HG03280 (cell line): ENCODE measurements around the gene NR1I3.

ENCODE experiments used
- ATAC-seq: cut with Tn5 transposase; IDR thresholded peaks from one replicate; pipeline ENCODE4 v1.9.1; 2021; ENCODE audit warnings: mild to moderate bottlenecking, moderate library complexity; ENCODE audit not compliant: unreplicated experiment

Gene NR1I3

GRCh38 chr1:161219078-161219892 lies 18.7 kb downstream of the NR1I3 start:
- ATAC-seq = no peak

DNA sequence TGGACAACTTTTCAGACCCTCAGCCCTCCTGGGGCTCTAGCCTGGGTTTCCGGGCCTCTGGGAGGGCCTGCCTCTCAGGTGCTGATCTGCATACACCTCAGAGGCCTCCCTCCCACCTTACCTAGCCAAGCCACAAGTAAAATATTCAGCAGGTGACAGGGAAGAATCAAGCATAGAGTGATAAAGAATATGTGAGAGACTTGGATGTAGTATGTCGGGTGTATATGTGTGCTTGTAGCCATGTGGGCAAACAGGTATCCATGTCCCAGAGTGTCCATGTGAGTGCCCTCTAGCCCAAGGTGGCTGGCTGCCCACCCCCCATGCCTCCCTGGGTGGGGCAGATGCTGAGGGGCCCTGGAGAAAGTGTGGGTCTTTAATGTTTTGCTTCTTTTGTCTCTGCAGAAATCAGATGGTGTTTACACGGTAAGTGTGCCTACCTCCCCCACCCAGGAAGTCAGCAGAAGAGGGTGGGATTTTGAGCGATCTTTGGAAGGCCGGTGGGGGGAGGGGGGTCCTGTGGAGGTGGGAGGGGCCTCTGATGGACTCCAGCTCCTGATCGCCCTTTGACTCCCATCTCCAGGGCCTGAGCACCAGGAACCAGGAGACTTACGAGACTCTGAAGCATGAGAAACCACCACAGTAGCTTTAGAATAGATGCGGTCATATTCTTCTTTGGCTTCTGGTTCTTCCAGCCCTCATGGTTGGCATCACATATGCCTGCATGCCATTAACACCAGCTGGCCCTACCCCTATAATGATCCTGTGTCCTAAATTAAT lies 19.5 kb downstream of the NR1I3 start:
- no peak for ATAC-seq

DNA sequence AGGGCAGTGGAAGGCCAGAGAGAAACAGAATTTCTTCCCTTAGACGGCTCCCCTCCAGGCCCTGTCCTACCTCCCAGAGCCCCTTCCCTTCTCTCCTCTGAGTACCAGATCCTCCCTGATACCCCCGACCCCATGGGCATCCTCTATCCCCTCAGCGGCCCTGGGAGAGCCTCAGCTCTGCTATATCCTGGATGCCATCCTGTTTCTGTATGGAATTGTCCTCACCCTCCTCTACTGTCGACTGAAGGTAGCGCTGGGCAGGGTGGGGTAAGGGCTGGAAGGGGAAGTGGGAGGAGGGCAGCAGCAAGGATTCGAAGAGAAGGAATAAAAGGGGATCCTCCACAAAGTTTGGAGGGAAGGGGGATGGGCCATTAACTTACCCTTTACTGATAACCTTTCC lies 20.2 kb downstream of the NR1I3 start:
- ATAC-seq = no peak

DNA sequence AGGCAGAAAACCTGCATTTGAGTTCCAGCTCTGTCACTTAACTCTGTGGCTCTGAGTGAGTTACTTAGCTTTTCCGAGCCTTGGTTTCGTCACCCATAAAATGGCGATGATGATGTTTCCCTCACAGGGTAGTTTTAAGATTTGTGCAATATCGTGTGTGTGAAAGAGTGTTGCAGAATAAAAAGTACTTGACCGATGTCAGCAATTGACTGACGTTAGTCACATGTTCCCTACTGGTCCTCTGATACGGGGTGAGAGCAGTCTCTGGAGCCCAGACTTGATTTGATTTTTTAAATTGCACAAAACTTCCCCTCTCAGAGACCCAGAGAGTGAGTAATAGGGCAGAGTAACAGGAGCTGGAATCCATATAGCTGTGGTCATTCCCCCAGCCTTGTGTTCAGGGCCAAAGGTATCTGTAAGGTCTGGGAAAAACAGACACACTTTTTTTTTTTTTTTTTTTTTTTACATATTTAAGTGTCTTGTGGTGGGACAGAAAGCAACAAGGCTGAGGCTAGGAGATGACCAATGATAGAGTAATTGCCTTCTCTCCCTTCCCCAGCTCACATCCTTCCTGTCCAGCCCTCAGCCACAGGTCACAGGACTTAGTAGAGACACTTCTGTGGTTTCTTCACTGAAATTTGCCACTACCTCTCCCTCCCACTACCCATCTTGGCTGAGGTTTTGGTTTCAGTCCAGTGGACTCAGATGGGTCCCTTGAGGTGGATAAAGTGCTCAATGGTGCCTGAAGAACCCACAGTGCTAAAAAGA lies 20.9 kb downstream of the NR1I3 start:
- peak; percentile 70 for ATAC-seq

DNA sequence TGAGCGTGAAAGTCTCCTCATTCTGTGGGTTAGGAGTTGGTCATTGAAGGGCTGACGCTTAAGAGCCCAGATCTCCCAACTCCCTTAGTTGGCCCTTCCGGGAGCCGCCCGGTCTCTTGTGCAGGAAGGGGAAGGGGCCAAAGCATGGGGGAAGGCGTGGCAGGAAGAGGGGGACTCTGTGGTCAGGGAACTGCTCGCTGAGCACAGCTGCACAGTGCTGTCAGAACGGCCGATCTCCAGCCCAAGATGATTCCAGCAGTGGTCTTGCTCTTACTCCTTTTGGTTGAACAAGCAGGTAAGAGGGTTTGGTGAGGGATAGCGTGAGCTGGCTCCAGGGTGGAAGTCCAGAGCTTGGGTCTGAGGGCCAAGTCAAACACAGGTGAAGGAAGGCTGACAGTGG lies 22.9 kb downstream of the NR1I3 start, which contains the start of gene FCER1G:
TSS of gene FCER1G (plus strand) at position 220 of the 400 bp plus-strand sequence. CDS start at position 247, 27 bp downstream.
- ATAC-seq = no peak

DNA sequence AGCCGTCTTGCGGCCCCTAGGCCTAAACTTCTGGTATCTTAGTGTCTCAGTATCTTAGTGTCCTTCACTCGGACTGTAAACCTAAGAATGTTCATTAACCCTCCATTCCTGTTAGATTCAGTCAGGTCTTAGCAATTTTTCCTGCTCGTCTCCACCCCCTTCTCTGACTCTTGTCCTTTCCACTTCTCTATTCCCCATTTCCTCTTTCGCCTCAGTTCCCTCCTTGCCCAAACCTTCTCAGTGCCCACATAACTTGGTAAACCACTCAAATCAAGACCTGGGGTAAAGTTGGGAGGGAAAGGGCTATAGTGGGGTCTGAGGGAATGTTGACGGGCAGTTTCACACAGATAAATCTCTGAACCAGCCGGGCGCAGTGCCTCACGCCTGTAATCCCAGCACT lies 23.6 kb downstream of the NR1I3 start:
- ATAC-seq = no peak

DNA sequence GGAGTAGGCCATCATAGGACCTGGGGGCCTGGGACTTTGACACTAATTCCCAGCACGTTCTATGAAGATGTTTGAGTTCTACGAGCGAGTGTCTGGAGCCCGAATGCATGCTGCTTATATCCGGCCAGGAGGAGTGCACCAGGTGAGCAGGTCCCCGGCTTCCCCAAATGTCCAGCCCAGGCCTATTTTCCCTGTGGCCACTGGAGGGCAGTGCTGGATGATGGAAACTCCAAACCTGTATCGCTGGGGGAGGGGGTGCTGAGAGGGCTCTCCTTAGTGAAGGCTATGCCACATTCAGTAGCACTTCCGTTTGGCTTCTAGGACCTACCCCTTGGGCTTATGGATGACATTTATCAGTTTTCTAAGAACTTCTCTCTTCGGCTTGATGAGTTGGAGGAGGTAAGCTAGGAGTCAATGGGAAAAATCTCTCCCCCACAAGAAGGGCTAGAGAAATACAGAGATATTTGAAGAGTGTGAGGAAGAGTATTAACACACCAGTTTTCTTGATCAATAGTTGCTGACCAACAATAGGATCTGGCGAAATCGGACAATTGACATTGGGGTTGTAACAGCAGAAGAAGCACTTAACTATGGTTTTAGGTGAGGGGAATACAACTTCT lies 28.1 kb downstream of the NR1I3 start:
- no peak for ATAC-seq

DNA sequence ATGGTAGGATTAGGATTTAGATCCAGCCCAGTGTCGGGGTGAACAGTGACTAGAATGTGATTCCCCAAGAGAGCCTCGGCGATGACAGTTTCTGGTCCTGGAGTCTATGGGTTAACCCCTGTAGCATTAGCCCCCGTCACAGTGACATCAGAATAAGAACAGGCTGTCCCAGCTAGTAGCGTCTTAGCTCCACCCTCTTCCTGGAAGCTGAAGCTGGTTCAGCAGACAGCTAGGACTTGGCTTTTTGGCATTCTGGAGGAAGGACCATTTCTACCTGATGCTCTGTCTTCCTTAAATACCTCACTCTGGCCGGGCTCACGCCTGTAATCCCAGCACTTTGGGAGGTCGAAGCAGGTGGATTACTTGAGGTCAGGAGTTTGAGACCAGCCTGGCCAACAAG lies 30.8 kb downstream of the NR1I3 start:
- no peak for ATAC-seq

GRCh38 chr1:161206411-161207140 lies 31.4 kb downstream of the NR1I3 start:
- no peak for ATAC-seq

GRCh38 chr1:161201836-161202712 lies 35.9 kb downstream of the NR1I3 start, which contains the start of gene NDUFS2:
TSS of gene NDUFS2 (plus strand) at chr1:161202367. CDS start at chr1:161202386, 19 bp downstream.
- ATAC-seq = peak; percentile 98

DNA sequence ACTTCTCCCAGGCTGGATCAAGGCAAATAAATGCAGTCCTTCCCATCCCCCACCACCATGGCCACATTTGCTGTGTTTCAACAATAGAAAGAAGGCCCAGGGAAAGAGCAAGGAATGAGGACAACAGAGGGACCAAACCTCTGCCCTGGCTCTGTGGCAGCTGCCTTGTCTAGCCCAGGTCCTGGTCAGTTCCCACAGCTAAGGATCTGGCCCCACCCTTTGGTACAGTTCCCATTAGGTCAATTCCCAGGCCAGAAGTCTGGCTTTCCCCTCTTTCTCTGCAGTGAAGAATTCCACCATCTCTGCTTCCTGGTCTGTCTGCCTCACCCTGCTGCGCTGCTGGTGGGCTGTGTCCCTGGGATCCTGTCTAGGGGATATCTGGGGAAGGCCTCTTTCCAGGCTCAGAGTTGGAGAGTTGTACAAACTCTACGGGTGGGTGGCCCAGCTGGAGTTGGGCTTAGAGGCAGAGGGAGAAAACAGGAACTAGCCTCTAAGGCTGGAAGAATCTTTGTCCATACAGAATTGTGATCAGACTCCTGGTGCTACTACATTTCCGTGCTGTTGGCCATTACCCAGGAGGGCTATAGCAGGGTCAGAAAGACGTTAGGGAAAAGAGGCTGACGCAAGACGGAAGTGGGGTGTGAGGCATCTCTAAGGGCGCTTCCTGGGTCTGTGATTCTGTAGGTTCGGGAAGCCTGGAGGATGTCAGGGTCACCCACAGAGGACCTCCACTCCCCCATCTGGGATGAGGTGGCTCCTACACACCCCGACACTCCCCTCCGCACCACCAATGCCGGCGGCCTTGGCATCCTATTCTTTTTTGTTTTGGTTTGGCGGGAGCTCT lies 36.8 kb downstream of the NR1I3 start:
- ATAC-seq = no peak

DNA sequence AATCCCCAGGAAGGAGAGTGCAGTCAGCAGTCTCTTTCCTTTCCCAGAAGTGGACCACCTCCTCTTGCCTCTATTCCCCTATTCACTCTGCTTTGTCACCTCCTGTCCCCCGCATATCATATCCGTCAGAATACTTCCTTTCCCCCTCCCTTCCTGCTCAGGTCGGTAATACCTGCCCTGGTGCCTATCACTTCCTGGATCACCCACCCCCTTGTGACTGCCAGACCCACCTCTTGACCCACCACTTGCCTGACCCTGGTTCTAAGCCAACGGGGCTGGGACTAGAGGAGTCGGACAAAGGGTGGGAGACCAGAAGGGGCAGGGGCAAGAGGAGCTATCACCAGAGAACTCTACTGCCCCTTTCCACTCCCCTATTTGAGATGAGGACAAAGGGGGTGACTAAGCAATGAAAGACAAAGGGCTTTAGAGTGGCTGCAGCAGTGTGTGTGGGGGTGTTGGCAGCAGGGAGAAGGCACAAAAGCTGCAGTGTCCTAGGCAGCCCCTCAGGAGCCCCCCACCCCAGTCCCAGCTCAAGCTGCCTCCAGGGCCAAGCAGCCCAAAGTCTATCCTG lies 37.5 kb downstream of the NR1I3 start:
- ATAC-seq = no peak

- no peak for ATAC-seq
Measured at GRCh38 chr1:161199506-161200139, 38.4 kb downstream of the NR1I3 start.

GRCh38 chr1:161198897-161199431 lies 39.0 kb downstream of the NR1I3 start, which contains the start of gene ADAMTS4:
TSS of gene ADAMTS4 (minus strand) at chr1:161199054. CDS start at chr1:161198627, 427 bp downstream.
- no peak for ATAC-seq

GRCh38 chr1:161198194-161198896 lies 39.7 kb downstream of the NR1I3 start:
- no peak for ATAC-seq

GRCh38 chr1:161197560-161198193 lies 40.3 kb downstream of the NR1I3 start:
- no peak for ATAC-seq
